AG10803 (cell line): ENCODE measurements around the gene ALDOA.
"Not testable (repeated sequence)": the region's sequence is repeated elsewhere in the genome, so short reads cannot be mapped to it uniquely, and the experiment has no call there.

Experiments
- DNase-seq: peaks from one replicate; pipeline ENCODE4 v3.0.0; 2010; ENCODE audit warnings: low read depth
- H3K4me3 ChIP-seq: 2 replicates; pipeline ENCODE4 v1.5.1; 2011; ENCODE audit warnings: mild to moderate bottlenecking, low read length, control low read depth
- CTCF ChIP-seq: conservative IDR thresholded peaks from 2 replicates; pipeline ENCODE4 v1.5.1; 2011; ENCODE audit warnings: mild to moderate bottlenecking, low read length, control low read depth, inconsistent platforms

ALDOA gene

GRCh38 chr16:30113031-30113710 is 47.6 kb downstream of the ALDOA start, which contains the start of gene GDPD3:
TSS of gene GDPD3 (minus strand) at chr16:30113537. CDS start at chr16:30113478, 59 bp downstream.
- no peak for TF ChIP-seq CTCF
- H3K4me3 ChIP-seq: no peak within 1 kb of the TSS
- DNase-seq: no peak

GRCh38 chr16:30113711-30114333 is 48.3 kb downstream of the ALDOA start:
- no peak for TF ChIP-seq CTCF
- no peak for DNase-seq
- no peak overlapping the region for H3K4me3 ChIP-seq

GRCh38 chr16:30114411-30114810 is 48.9 kb downstream of the ALDOA start:
- TF ChIP-seq CTCF: no peak
- DNase-seq: no peak
- H3K4me3 ChIP-seq: no peak overlapping the region

GRCh38 chr16:30114833-30115232 is 49.3 kb downstream of the ALDOA start:
- not testable (repeated sequence) for H3K4me3 ChIP-seq, DNase-seq

- TF ChIP-seq CTCF: no peak
- no peak for DNase-seq
- H3K4me3 ChIP-seq: no peak overlapping the region
These were observed 49.7 kb downstream of the ALDOA start for GRCh38 chr16:30115238-30115637.

- no peak for TF ChIP-seq CTCF
- H3K4me3 ChIP-seq: no peak overlapping the region
- DNase-seq: no peak
These were observed 51.0 kb downstream of the ALDOA start for GRCh38 chr16:30116291-30117207.

- no peak for TF ChIP-seq CTCF
- DNase-seq: no peak
These were observed 52.2 kb downstream of the ALDOA start for GRCh38 chr16:30117768-30118167.

More at GRCh38 chr16:30117768-30118167, 52.2 kb downstream of the ALDOA start:
- H3K4me3 ChIP-seq: no peak overlapping the region
